ENCODE results near the gene ANKRD40.

DNA sequence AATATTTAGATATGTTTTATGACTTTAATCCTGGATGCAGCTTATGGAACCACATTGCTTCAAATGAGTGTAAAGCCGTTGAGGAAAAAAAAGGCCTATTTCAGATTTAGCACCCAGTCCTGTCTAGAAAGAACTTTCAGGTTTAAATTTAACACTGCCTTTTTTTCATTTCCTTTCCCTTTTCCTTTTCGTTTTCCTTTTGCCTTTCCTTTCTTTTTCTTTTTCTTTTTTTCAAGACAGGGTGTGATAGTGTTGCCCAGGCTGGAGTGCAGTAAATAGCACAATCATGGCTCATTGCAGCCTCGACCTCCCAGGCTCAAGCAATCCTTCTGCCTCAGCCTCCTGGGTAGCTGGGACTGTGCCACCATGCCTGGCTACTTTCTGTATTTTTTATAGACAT is 27.6 kb upstream of the ANKRD40 start:
- TF ChIP-seq ATF1 (CRISPR knock-in tag; IDR thresholded peaks at IDR 0.05) (no peak), SMAD4 (CRISPR knock-in tag; IDR thresholded peaks at IDR 0.05) (no peak), TCF7 (CRISPR knock-in tag; IDR thresholded peaks at IDR 0.05; ENCODE audit: low read depth) (no peak)
- TF ChIP-seq, protein P1, sequence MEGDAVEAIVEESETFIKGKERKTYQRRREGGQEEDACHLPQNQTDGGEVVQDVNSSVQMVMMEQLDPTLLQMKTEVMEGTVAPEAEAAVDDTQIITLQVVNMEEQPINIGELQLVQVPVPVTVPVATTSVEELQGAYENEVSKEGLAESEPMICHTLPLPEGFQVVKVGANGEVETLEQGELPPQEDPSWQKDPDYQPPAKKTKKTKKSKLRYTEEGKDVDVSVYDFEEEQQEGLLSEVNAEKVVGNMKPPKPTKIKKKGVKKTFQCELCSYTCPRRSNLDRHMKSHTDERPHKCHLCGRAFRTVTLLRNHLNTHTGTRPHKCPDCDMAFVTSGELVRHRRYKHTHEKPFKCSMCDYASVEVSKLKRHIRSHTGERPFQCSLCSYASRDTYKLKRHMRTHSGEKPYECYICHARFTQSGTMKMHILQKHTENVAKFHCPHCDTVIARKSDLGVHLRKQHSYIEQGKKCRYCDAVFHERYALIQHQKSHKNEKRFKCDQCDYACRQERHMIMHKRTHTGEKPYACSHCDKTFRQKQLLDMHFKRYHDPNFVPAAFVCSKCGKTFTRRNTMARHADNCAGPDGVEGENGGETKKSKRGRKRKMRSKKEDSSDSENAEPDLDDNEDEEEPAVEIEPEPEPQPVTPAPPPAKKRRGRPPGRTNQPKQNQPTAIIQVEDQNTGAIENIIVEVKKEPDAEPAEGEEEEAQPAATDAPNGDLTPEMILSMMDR (IDR thresholded peaks at IDR 0.05), result no peak
- TF ChIP-seq, protein P2, sequence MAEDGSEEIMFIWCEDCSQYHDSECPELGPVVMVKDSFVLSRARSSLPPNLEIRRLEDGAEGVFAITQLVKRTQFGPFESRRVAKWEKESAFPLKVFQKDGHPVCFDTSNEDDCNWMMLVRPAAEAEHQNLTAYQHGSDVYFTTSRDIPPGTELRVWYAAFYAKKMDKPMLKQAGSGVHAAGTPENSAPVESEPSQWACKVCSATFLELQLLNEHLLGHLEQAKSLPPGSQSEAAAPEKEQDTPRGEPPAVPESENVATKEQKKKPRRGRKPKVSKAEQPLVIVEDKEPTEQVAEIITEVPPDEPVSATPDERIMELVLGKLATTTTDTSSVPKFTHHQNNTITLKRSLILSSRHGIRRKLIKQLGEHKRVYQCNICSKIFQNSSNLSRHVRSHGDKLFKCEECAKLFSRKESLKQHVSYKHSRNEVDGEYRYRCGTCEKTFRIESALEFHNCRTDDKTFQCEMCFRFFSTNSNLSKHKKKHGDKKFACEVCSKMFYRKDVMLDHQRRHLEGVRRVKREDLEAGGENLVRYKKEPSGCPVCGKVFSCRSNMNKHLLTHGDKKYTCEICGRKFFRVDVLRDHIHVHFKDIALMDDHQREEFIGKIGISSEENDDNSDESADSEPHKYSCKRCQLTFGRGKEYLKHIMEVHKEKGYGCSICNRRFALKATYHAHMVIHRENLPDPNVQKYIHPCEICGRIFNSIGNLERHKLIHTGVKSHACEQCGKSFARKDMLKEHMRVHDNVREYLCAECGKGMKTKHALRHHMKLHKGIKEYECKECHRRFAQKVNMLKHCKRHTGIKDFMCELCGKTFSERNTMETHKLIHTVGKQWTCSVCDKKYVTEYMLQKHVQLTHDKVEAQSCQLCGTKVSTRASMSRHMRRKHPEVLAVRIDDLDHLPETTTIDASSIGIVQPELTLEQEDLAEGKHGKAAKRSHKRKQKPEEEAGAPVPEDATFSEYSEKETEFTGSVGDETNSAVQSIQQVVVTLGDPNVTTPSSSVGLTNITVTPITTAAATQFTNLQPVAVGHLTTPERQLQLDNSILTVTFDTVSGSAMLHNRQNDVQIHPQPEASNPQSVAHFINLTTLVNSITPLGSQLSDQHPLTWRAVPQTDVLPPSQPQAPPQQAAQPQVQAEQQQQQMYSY (CRISPR knock-in tag; IDR thresholded peaks at IDR 0.05), result no peak
- TF ChIP-seq, protein P3, sequence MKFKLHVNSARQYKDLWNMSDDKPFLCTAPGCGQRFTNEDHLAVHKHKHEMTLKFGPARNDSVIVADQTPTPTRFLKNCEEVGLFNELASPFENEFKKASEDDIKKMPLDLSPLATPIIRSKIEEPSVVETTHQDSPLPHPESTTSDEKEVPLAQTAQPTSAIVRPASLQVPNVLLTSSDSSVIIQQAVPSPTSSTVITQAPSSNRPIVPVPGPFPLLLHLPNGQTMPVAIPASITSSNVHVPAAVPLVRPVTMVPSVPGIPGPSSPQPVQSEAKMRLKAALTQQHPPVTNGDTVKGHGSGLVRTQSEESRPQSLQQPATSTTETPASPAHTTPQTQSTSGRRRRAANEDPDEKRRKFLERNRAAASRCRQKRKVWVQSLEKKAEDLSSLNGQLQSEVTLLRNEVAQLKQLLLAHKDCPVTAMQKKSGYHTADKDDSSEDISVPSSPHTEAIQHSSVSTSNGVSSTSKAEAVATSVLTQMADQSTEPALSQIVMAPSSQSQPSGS (CRISPR knock-in tag; IDR thresholded peaks at IDR 0.05; ENCODE audit: borderline replicate concordance, low read depth), result no peak
- TF ChIP-seq, protein P4, sequence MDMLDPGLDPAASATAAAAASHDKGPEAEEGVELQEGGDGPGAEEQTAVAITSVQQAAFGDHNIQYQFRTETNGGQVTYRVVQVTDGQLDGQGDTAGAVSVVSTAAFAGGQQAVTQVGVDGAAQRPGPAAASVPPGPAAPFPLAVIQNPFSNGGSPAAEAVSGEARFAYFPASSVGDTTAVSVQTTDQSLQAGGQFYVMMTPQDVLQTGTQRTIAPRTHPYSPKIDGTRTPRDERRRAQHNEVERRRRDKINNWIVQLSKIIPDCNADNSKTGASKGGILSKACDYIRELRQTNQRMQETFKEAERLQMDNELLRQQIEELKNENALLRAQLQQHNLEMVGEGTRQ (CRISPR knock-in tag; IDR thresholded peaks at IDR 0.05), result no peak
- TF ChIP-seq, protein P5, sequence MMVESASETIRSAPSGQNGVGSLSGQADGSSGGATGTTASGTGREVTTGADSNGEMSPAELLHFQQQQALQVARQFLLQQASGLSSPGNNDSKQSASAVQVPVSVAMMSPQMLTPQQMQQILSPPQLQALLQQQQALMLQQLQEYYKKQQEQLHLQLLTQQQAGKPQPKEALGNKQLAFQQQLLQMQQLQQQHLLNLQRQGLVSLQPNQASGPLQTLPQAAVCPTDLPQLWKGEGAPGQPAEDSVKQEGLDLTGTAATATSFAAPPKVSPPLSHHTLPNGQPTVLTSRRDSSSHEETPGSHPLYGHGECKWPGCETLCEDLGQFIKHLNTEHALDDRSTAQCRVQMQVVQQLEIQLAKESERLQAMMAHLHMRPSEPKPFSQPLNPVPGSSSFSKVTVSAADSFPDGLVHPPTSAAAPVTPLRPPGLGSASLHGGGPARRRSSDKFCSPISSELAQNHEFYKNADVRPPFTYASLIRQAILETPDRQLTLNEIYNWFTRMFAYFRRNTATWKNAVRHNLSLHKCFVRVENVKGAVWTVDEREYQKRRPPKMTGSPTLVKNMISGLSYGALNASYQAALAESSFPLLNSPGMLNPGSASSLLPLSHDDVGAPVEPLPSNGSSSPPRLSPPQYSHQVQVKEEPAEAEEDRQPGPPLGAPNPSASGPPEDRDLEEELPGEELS (CRISPR knock-in tag; IDR thresholded peaks at IDR 0.05), result no peak
